ENCODE results near the gene RNF10.

Gene RNF10

GRCh38 chr12:120497524-120498150 lies 36.5 kb upstream of the RNF10 start:
- H4K20me1 ChIP-seq (ENCODE audit: control insufficient read depth, insufficient read depth, low read depth, low read length) = peaks cover 11% of the 10 kb centered on the region

GRCh38 chr12:120498870-120499515 lies 35.2 kb upstream of the RNF10 start:
- no peak overlapping the region for H3K4me2 ChIP-seq (ENCODE audit: low read length)
- no peaks in the 10 kb centered on the region for H3K27me3 ChIP-seq (ENCODE audit: control insufficient read depth, low read length)
- H3K27ac ChIP-seq (ENCODE audit: low read depth, low read length) = no peak overlapping the region
- H3K79me2 ChIP-seq (ENCODE audit: control insufficient read depth, low read length) = peaks cover 34% of the 10 kb centered on the region
- TF ChIP-seq CTCF (IDR thresholded peaks at IDR 0.05; ENCODE audit: low read depth, low read length, poor library complexity, severe bottlenecking) (no peak), EZH2phosphoT487 (IDR thresholded peaks at IDR 0.05; ENCODE audit: borderline replicate concordance, low read length) (no peak)
- peaks cover 56% of the 10 kb centered on the region for H3K36me3 ChIP-seq (ENCODE audit: control insufficient read depth, low read length)
- no peaks in the 10 kb centered on the region for H3K9me2 ChIP-seq (replicated peaks; ENCODE audit: control insufficient read depth, low read length)
- H3K4me3 ChIP-seq (ENCODE audit: low read length) = no peak overlapping the region
- H4K20me1 ChIP-seq (ENCODE audit: control insufficient read depth, insufficient read depth, low read depth, low read length) = peaks cover 11% of the 10 kb centered on the region
- H3F3A ChIP-seq (ENCODE audit: control insufficient read depth, insufficient read depth) = peaks cover 44% of the 10 kb centered on the region
- H3K4me1 ChIP-seq (ENCODE audit: control insufficient read depth, low read length) = peaks cover 20% of the 10 kb centered on the region
- H3K9me3 ChIP-seq (ENCODE audit: control insufficient read depth, insufficient read depth, low read length) = no peaks in the 10 kb centered on the region

More at GRCh38 chr12:120497524-120498150, 36.5 kb upstream of the RNF10 start:
- Histone ChIP-seq H3K79me2 (ENCODE audit: control insufficient read depth, low read length) (peaks cover 34% of the 10 kb centered on the region), H3K4me2 (ENCODE audit: low read length) (peak overlapping the region; percentile 99), H3F3A (ENCODE audit: control insufficient read depth, insufficient read depth) (peaks cover 42% of the 10 kb centered on the region), H3K4me1 (ENCODE audit: control insufficient read depth, low read length) (peaks cover 20% of the 10 kb centered on the region), H3K36me3 (ENCODE audit: control insufficient read depth, low read length) (peaks cover 47% of the 10 kb centered on the region), H3K9me2 (replicated peaks; ENCODE audit: control insufficient read depth, low read length) (no peaks in the 10 kb centered on the region), H3K9me3 (ENCODE audit: control insufficient read depth, insufficient read depth, low read length) (no peaks in the 10 kb centered on the region), H3K4me3 (ENCODE audit: low read length) (peak overlapping the region; percentile 97), H3K27me3 (ENCODE audit: control insufficient read depth, low read length) (no peaks in the 10 kb centered on the region), H3K27ac (ENCODE audit: low read depth, low read length) (peak overlapping the region; percentile 83)
- TF ChIP-seq EZH2phosphoT487 (IDR thresholded peaks at IDR 0.05; ENCODE audit: borderline replicate concordance, low read length) (no peak), CTCF (IDR thresholded peaks at IDR 0.05; ENCODE audit: low read depth, low read length, poor library complexity, severe bottlenecking) (no peak)

GRCh38 chr12:120500581-120500980 lies 33.6 kb upstream of the RNF10 start:
- H4K20me1 ChIP-seq (ENCODE audit: control insufficient read depth, insufficient read depth, low read depth, low read length) = peaks cover 11% of the 10 kb centered on the region
- H3K36me3 ChIP-seq (ENCODE audit: control insufficient read depth, low read length) = peaks cover 63% of the 10 kb centered on the region
- H3K9me3 ChIP-seq (ENCODE audit: control insufficient read depth, insufficient read depth, low read length) = no peaks in the 10 kb centered on the region
- TF ChIP-seq EZH2phosphoT487 (IDR thresholded peaks at IDR 0.05; ENCODE audit: borderline replicate concordance, low read length) (no peak), CTCF (IDR thresholded peaks at IDR 0.05; ENCODE audit: low read depth, low read length, poor library complexity, severe bottlenecking) (no peak)
- no peak overlapping the region for H3K4me3 ChIP-seq (ENCODE audit: low read length)
- H3K9me2 ChIP-seq (replicated peaks; ENCODE audit: control insufficient read depth, low read length) = no peaks in the 10 kb centered on the region
- H3K4me1 ChIP-seq (ENCODE audit: control insufficient read depth, low read length) = peaks cover 11% of the 10 kb centered on the region
- H3K27me3 ChIP-seq (ENCODE audit: control insufficient read depth, low read length) = no peaks in the 10 kb centered on the region
- H3K4me2 ChIP-seq (ENCODE audit: low read length) = no peak overlapping the region
- H3K27ac ChIP-seq (ENCODE audit: low read depth, low read length) = no peak overlapping the region
- peaks cover 45% of the 10 kb centered on the region for H3F3A ChIP-seq (ENCODE audit: control insufficient read depth, insufficient read depth)
- peaks cover 25% of the 10 kb centered on the region for H3K79me2 ChIP-seq (ENCODE audit: control insufficient read depth, low read length)

Data from DOHH2 (cell line).